K562 (cell line): Measurements from ENCODE around the gene ARHGEF3. TPM values are rescaled to one million over a fixed set of nuclear protein-coding genes. Genes with fewer than 3 reads are reported as not detected.

Experiments used
- ATAC-seq: fragments of 200-7000 bp; cut with Tn5 transposase; 3 replicates; pipeline ENCODE4 v1.9.1; 2020; ENCODE audit warnings: moderate library complexity
- BruUV-seq: library from RNA; stranded (reverse); fragments of 400-500 nt; replicated peaks from 2 replicates; lab custom pipeline; 2021; lab: Mats Ljungman, UMichigan
- CTCF ChIA-PET: fragments of 300-600 bp; formaldehyde crosslinking; extraction: SDS; loops from one replicate; lab custom pipeline; 2021; ENCODE audit warnings: low intra/inter-chr PET ratio; lab: Yijun Ruan, JAX
- POLR2A ChIA-PET: fragments of 300-600, 350-650 bp; sonication (Branson Sonifier 250); formaldehyde crosslinking; extraction: SDS; loops from one replicate; lab custom pipeline; 2021; ENCODE audit warnings: antibody characterized with exemption, inconsistent platforms; lab: Yijun Ruan, JAX
- DNase-seq, 4 experiments: peaks; one replicate each; pipeline versions ENCODE4 v3.0.0 to v3.0.0-alpha.2; 2011 to 2018; ENCODE audit warnings: low spot score in 3 of 4, mixed read lengths in 3 of 4; ENCODE audit errors: extremely low read depth in 1 of 4
- FAIRE-seq: peaks from 2 replicates; lab custom pipeline; 2011; peaks lifted over from hg19 to GRCh38; lab: Jason Lieb, UNC
- H2AFZ ChIP-seq: 2 replicates; pipeline ENCODE4 v1.6.0; 2011; ENCODE audit warnings: low read depth, low read length, control low read depth, inconsistent platforms
- H3K27ac ChIP-seq: fragments of 200-600 bp; 3 replicates; pipeline ENCODE4 v1.8.0; 2011; ENCODE audit warnings: low read depth, mild to moderate bottlenecking, control low read depth, inconsistent platforms, low read length, moderate library complexity, mixed read lengths; ENCODE audit errors: extremely low read depth
- H3K27me3 ChIP-seq, 2 experiments: fragments of 300-600 bp in 1 of 2; 2 replicates in 1 of 2; 3 replicates in 1 of 2; pipeline versions ENCODE4 v1.6.0 to v1.8.0; 2011; ENCODE audit warnings: inconsistent platforms in 2 of 2, low read length in 2 of 2, mild to moderate bottlenecking in 1 of 2, mixed read lengths in 1 of 2, moderate library complexity in 1 of 2; ENCODE audit not compliant: control insufficient read depth in 2 of 2, insufficient read depth in 2 of 2
- H3K36me3 ChIP-seq: fragments of 300-600 bp; 3 replicates; pipeline ENCODE4 v1.8.0; 2011; ENCODE audit warnings: mild to moderate bottlenecking, low read length, inconsistent platforms; ENCODE audit not compliant: control insufficient read depth, insufficient read depth
- H3K4me1 ChIP-seq, 2 experiments: fragments of 200-600 bp in 1 of 2; replicated peaks in 1 of 2; 2 replicates in 1 of 2; 3 replicates in 1 of 2; pipeline versions ENCODE4 v1.5.1 to v1.8.0; 2011; ENCODE audit warnings: inconsistent platforms in 2 of 2, low read length in 2 of 2, mild to moderate bottlenecking in 1 of 2, mixed read lengths in 1 of 2, moderate library complexity in 1 of 2; ENCODE audit not compliant: control insufficient read depth in 2 of 2, insufficient read depth in 2 of 2
- H3K4me2 ChIP-seq: 2 replicates; pipeline ENCODE4 v1.6.1; 2011; ENCODE audit warnings: low read length, control low read depth, inconsistent platforms, mixed read lengths; ENCODE audit not compliant: insufficient read depth
- H3K4me3 ChIP-seq: fragments of 200-600 bp; sonication (generic), shearing (Covaris generic); 2 replicates; pipeline ENCODE4 v1.5.1; 2016; ENCODE audit warnings: control low read depth, inconsistent platforms
- H3K79me2 ChIP-seq: fragments of 200-600 bp; 3 replicates; pipeline ENCODE4 v1.8.0; 2011; ENCODE audit warnings: low read length, inconsistent platforms; ENCODE audit not compliant: control insufficient read depth, insufficient read depth
- H3K9ac ChIP-seq, 2 experiments: 2 replicates each; pipeline versions ENCODE4 v1.6.0 to v1.6.1; 2011; ENCODE audit warnings: low read depth in 2 of 2, low read length in 2 of 2, control low read depth in 1 of 2, inconsistent platforms in 1 of 2, mild to moderate bottlenecking in 1 of 2, mixed read lengths in 1 of 2; ENCODE audit not compliant: insufficient read depth in 1 of 2
- H3K9me1 ChIP-seq: one replicate; pipeline ENCODE4 v1.6.0; 2011; ENCODE audit warnings: inconsistent platforms, mild to moderate bottlenecking, low read length, moderate library complexity; ENCODE audit not compliant: control insufficient read depth, insufficient read depth
- H3K9me3 ChIP-seq: replicated peaks from 2 replicates; pipeline ENCODE4 v1.5.1; 2011; ENCODE audit warnings: low read depth, low read length, inconsistent platforms; ENCODE audit not compliant: control insufficient read depth, insufficient read depth
- H4K20me1 ChIP-seq: replicated peaks from 2 replicates; pipeline ENCODE4 v1.6.1; 2011; ENCODE audit warnings: low read length, inconsistent platforms, mixed read lengths; ENCODE audit not compliant: control insufficient read depth, insufficient read depth
- ATF7 ChIP-seq: fragments of 450-650 bp; IDR thresholded peaks from 2 replicates; pipeline ENCODE4 v1.7.1; 2014; ENCODE audit warnings: mild to moderate bottlenecking, moderate library complexity
- ILF3 ChIP-seq: fragments of 450-650 bp; IDR thresholded peaks from 2 replicates; pipeline ENCODE4 v1.6.1; 2018; ENCODE audit warnings: antibody characterized with exemption, mild to moderate bottlenecking, moderate library complexity, borderline replicate concordance
- KLF6 ChIP-seq: fragments of 250-450 bp; sonication (Bioruptor Pico); IDR thresholded peaks from 2 replicates; pipeline ENCODE4 v1.4.0; 2020; ENCODE audit warnings: mild to moderate bottlenecking, moderate library complexity, borderline replicate concordance
- MBD1 ChIP-seq: fragments of 250-450 bp; sonication (Bioruptor Pico); IDR thresholded peaks from 2 replicates; pipeline ENCODE4 v1.8.0; 2022; ENCODE audit warnings: inconsistent platforms
- PCBP2 ChIP-seq: fragments of 200-400 bp; formaldehyde crosslinking; IDR thresholded peaks from 2 replicates; pipeline ENCODE4 v1.6.1; 2018; ENCODE audit warnings: low read length, low read depth, mild to moderate bottlenecking, moderate library complexity; ENCODE audit not compliant: poor library complexity, severe bottlenecking
- POLR2B ChIP-seq: fragments of 450-650 bp; IDR thresholded peaks from 2 replicates; pipeline ENCODE4 v1.6.1; 2018; ENCODE audit warnings: low read depth; ENCODE audit not compliant: partially characterized antibody
- PREB ChIP-seq: sonication (generic); formaldehyde crosslinking; IDR thresholded peaks from 2 replicates; pipeline ENCODE4 v1.8.1; 2023; ENCODE audit warnings: mild to moderate bottlenecking, missing genetic modification reagents
- SMARCC2 ChIP-seq: fragments of 450-650 bp; IDR thresholded peaks from 2 replicates; pipeline ENCODE4 v1.6.1; 2017; ENCODE audit warnings: antibody characterized with exemption, moderate library complexity, mild to moderate bottlenecking, low read depth
- ZBTB2 ChIP-seq: fragments of 450-650 bp; IDR thresholded peaks from 2 replicates; pipeline ENCODE4 v1.6.1; 2016; ENCODE audit warnings: antibody characterized with exemption
- ZBTB5 ChIP-seq: fragments of 450-650 bp; IDR thresholded peaks from 2 replicates; pipeline ENCODE4 v1.6.1; 2017; ENCODE audit warnings: antibody characterized with exemption
- ZNF175 ChIP-seq: fragments of 200-800 bp; sonication (Bioruptor generic); IDR thresholded peaks from 2 replicates; pipeline ENCODE4 v1.6.1; 2016; ENCODE audit warnings: low read depth, mild to moderate bottlenecking, missing genetic modification characterization, missing compliant biosample characterization
- ZNF217 ChIP-seq: sonication (generic); formaldehyde crosslinking; IDR thresholded peaks from 2 replicates; pipeline ENCODE4 v1.8.0; 2022; ENCODE audit warnings: mild to moderate bottlenecking, missing genetic modification reagents
- WGBS: fragments of 100-300 bp; shearing (Covaris generic); methylation state at CpG from one replicate; pipeline ENCODE4 v1.1.6; 2016; ENCODE audit warnings: low coverage, mixed read lengths; ENCODE audit not compliant: insufficient coverage; ENCODE audit errors: missing lambda C conversion rate; 5-methylcytosine and 5-hydroxymethylcytosine counted together
- in situ Hi-C: fragments of 300-500 bp; cut with MboI; formaldehyde crosslinking; loops from 4 replicates; pipeline ENCODE4 v1.15.0; 2018; ENCODE audit warnings: inconsistent platforms, mixed read lengths
- intact Hi-C: fragments of 100-400 bp; cut with micrococcal nuclease; formaldehyde crosslinking; loops from 2 replicates; pipeline ENCODE4 v1.14.2; 2022
- polyA plus RNA-seq, 8 experiments: library from polyadenylated mRNA; depleted of rRNA in 4 of 8; stranded (reverse) in 5 of 8; unstranded in 3 of 8; fragments of >200 nt; fragmentation: Nextera tagmentation in 2 of 8; fragmentation: Illumina TruSeq in 1 of 8; extraction: Ambion mirVana in 2 of 8; extraction: Trizol in 1 of 8; gene quantifications; 2 replicates each; pipeline versions ENCODE4 v1.2.1 to v1.2.3, GENCODE V29; 2011 to 2014; ENCODE audit warnings: inconsistent platforms in 1 of 8, missing spikeins in 1 of 8
- total RNA-seq, 7 experiments: library from RNA; depleted of rRNA in 6 of 7; stranded (reverse); fragments of >200 nt in 6 of 7; fragmentation: Illumina TruSeq in 2 of 7; extraction: Trizol in 2 of 7; gene quantifications; 2 replicates each; pipeline versions ENCODE4 v1.2.1 to v1.2.3, GENCODE V29; 2011 to 2021; ENCODE audit warnings: low replicate concordance in 1 of 7

ARHGEF3 gene
- total and polyA plus RNA-seq, 9 of the 15 experiments (the other 6 are each of a cell fraction or from before 2014, with no cell fraction given): 0.77 to 2.7 (median 1.4) TPM

GRCh38 chr3:56792193-56792592 is 9.6 kb downstream of the ARHGEF3 start:
- CTCF ChIA-PET: no interaction called here
- H3K4me1 ChIP-seq: no peaks in the 10 kb centered on the region

More at GRCh38 chr3:56792193-56792592, 9.6 kb downstream of the ARHGEF3 start:
- H3K79me2 ChIP-seq: no peaks in the 10 kb centered on the region
- POLR2A ChIA-PET: interaction anchor here (0.6 kb wide), 1 partner anchor 60 kb away, joined by 3 read pairs; no protein-coding TSS in a partner anchor
- no peaks in the 10 kb centered on the region for H3K9me3 ChIP-seq
- DNase-seq (no peak), FAIRE-seq (no peak), ATAC-seq (no peak)
- no peak overlapping the region for H3K4me2 ChIP-seq
- WGBS: 0% methylated on average over 1 of the region's 1 CpG
- no TSS peak for BruUV-seq
- TF ChIP-seq ATF7 (no peak), ILF3 (no peak), KLF6 (CRISPR knock-in tag) (no peak), PREB (no peak), ZNF175 (CRISPR knock-in tag) (no peak), ZBTB2 (no peak), SMARCC2 (no peak), ZBTB5 (no peak), POLR2B (no peak), MBD1 (CRISPR knock-in tag) (no peak), PCBP2 (no peak), ZNF217 (CRISPR knock-in tag) (no peak)
- H3K27ac ChIP-seq: no peak overlapping the region
- in situ Hi-C loops (no loop called here), intact Hi-C loops (no loop called here)
- no peak overlapping the region for H3K9ac ChIP-seq
- H3K36me3 ChIP-seq: no peaks in the 10 kb centered on the region
- no peaks in the 10 kb centered on the region for H3K9me1 ChIP-seq
- H3K27me3 ChIP-seq: no peaks in the 10 kb centered on the region
- H4K20me1 ChIP-seq: no peaks in the 10 kb centered on the region
- H2AFZ ChIP-seq: no peak overlapping the region
- no peak overlapping the region for H3K4me3 ChIP-seq
